ENCODE results near the gene COL4A2.
"Not testable (repeated sequence)": the region's sequence is repeated elsewhere in the genome, so short reads cannot be mapped to it uniquely, and the experiment has no call there.

The COL4A2 gene

DNA sequence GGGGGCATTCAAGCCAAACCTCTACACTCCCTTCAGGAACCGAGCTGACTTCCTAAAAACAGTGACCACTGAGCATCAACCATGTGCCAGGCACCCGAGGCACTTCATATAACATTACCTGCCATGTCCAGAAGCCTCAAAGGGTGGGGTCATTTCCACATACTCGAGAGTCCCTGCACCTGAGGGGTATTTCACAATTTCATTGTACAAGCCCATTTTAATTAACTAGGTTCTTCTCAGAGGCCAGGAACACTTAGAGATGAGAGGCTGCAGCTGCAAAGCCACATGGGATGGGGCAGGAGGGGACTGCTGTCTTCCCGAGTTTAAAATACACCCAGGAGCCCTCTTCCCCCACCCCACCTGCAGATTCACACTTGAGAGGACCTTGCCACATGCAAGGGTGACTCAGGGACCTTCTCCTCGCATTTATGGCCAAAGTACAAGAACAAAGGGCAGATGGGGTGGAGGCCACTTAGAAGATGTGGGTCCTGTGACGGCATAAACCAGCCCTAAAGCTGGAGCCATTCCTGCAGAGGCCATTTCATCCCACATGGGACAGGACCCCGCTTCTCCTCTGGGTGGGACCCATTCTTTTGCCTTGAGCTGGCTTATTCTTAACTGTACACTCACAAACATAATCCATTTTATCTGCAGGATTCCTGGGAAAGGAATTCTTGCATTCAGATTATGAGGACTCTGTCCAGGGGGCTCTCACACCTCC, 210.6 kb downstream of the COL4A2 start:
- DNase-seq (ENCODE audit: low read depth in 2 of 2): no peak

DNA sequence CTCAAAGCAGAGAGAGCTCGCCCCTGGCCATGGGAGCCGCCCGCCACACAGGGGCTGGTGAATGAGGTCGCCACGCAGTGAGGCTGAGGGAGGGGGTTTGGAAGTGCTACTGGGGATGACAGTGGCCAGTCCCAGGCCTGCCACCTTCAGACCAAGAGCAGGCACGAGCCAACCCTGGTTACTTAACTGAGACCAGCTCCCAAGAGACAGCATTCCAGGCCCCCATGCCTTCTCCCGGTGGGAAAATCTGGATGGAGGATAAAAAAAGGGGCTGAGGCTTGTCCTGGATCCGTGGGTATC, 211.1 kb downstream of the COL4A2 start:
- no peak for DNase-seq (ENCODE audit: low read depth in 2 of 2)

DNA sequence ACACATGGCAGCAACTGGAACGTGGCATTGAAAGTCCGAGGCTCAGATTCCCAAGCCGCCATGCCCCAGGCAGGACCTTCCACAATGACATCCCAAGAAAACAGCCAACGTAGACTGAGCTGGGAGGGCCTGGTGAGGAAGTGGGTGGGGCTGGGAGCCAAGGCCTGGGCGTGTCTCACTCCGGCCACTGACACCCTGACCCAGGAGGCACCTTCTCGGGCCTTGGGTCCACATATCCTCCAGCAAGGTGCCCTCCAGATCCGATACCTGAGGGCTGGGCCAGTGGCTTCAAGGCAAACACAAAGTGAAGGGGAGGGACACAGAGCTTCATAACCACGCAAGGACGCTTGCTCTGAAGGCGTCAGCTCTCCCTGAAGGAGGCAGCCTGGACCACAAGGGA, 211.5 kb downstream of the COL4A2 start:
- DNase-seq (ENCODE audit: low read depth in 2 of 2): no peak

DNA sequence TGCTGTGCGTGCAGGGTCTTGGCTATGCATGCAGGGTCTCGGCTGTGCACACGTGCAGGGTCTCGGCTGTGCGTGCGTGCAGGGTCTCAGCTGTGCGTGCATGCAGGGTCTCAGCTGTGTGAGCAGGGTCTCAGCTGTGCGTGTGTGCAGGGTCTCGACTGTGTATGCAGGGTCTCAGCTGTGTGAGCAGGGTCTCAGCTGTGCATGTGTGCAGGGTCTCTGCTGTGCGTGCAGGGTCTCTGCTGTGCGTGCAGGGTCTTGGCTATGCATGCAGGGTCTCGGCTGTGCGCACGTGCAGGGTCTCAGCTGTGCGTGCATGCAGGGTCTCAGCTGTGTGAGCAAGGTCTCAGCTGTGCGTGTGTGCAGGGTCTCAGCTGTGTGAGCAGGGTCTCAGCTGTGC, 212.0 kb downstream of the COL4A2 start:
- DNase-seq (ENCODE audit: low read depth in 2 of 2): no peak

DNA sequence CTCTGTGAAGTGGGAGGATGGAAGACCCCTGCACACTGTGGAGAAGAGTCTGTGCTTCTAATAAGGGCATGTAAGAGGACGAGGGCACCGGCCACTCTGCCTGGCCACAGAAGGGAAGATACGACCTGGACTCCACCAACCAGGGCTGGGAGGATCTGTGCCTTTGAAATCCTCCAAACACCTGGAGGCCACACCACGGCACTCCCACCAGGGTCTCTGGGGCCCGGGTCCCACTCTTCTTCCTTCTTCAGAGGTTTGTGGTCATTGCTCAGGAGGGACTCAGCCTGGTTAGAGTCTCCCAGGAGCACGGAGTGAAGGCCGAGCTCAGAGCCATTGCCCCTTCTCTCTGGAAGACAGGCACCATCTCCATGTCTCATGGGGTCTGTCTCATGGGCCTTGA, 212.4 kb downstream of the COL4A2 start:
- DNase-seq (ENCODE audit: low read depth in 2 of 2): no peak

DNA sequence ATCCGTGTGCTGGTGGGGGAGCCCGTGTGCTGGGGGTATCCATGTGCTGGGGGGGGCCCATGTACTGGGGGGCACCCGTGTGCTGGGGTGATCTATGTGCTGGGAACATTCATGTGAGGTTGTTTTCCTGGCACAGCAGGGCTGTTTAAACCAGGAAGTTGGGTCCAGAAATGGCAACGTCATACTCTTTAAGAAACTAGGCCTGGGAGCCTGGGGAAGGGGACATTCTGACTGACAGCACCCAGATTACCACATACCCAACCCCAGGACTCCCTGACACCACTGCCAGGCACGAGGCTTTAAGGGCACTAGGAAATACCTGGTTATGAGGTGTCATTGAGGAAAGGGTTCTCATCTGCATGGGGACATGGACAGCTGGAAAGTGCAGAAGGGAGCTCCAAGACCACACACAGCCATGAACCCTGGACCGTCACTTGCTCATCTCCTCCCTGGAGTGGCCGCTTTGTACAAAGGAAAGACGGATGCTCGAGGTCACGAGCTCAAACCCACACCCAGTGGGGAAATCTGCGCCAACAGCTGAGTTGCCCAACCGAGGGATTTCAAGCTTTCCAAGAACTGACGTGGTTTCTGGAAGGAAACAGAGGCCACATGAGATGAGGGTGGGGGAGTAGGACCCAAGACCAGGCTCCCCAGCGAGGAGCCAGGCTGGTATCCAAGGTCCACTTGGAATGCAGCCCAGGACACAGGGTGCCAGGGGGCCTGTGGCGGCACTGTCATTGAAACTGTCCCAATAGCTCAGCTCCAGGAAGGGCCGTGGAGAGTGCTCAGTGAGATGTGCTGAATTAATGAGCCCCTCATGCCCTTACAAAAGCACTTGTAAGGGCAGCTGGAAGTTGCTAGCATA, 213.6 kb downstream of the COL4A2 start:
- DNase-seq (ENCODE audit: low read depth in 2 of 2): no peak

DNA sequence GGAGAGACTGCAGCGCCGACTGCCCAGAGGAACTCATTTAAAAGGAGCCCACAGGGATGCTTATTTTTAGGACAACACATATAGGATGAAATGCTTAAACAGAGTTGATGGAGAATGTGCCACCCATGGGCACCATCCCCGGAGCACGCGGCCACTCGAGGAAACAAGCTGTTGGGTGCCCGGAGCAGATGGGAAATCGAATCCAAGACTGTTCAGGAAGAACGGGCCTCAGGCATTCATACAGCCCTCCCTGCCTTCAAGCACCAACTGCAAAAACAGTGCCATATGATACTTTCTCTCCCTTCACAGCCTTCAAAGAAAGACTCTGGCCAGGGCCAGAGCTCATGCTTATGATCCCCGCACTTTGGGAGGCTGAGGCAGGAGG, 214.2 kb downstream of the COL4A2 start:
- no peak for DNase-seq (ENCODE audit: low read depth in 2 of 2)

DNA sequence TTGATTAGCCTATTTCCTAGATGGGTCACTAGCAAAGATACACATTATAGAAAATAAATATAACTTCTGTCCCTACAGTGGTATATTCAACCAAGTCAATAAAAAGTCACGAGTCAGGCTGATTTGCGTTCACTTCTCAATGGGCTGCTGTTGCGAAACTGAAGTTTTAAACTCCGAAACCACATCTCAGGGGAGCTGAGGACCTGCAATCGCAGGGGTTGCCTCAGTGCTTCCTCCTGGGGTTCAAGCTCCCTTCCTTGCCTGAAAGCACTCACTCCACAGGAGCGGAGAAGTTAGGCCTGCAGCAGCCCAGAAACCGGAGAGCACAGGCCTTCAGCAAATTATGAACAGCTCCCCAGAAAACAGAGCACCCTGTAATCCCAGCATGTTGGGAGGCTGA, 214.9 kb downstream of the COL4A2 start:
- DNase-seq (ENCODE audit: low read depth in 2 of 2): no peak

DNA sequence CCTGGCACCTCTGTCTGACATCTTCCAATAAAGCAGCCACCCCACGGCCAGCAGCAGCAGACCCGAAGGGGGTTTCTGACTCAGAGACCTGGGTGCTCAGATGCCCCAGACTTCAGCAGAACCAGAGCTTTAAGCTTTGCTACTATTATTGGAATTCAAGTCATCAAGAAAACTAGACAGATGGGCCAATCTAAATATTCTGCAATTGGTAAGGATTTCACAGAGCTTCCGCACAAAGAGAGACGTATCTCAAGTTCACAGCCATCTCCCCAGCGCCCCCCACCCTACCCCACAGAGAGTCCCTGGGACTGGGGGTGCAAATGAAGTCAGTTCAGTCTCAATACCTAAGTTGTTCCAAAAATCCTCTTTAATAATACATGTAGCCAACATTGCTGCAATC, 215.6 kb downstream of the COL4A2 start:
- no peak for DNase-seq (ENCODE audit: low read depth in 2 of 2)

DNA sequence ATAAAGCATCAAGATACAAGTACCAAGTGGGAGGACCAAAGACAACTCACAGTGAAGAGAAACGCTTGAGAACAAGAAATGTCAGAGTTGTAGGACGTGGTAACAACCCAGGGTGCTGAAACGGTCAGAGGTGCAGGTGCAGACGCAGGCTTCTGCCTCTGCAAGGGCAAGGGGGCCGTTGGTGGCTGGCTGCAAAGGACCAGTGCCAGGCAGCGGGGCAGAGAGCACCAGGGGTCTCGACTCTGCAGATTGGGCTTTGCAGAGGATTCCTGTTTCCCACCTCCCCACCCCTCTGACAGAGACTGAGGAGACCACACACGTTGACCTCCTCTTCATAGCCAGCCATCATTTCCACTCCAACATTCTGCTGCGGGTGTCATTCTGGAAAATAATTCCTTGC, 216.1 kb downstream of the COL4A2 start:
- DNase-seq (ENCODE audit: low read depth in 2 of 2): no peak

DNA sequence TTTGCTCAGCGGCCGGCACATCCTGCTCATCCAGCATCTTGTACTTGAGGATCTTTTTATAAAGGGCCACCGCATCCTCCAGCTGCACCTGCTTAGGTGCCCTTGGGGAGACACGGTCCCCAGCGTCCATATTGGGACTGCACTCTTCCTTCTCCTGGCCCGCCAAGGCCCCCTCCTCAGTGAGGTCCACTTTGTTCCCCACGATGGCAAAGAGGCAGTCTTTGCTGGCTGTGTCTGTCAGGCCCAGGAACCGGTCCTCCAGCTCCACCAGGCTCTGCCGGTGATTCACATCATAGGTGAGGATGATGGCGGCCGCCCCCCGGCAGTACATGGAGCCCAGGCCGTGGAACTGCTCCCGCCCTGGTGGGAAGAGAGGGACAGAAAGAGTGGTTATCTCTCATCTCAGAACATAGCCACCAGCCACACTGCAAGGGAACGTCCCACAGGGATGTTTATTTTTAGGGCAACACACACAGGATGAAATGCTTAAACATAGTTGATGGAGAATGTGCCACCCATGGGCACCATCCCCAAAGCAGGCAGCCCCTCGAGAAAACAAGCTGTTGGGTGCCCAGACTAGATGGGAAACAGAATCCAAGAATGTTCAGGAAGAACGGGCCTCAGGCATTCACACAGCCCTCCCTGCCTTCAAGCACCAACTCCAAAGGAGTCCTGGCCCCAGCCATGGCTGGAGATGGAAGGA, 216.9 kb downstream of the COL4A2 start:
- DNase-seq (ENCODE audit: low read depth in 2 of 2): no peak

DNA sequence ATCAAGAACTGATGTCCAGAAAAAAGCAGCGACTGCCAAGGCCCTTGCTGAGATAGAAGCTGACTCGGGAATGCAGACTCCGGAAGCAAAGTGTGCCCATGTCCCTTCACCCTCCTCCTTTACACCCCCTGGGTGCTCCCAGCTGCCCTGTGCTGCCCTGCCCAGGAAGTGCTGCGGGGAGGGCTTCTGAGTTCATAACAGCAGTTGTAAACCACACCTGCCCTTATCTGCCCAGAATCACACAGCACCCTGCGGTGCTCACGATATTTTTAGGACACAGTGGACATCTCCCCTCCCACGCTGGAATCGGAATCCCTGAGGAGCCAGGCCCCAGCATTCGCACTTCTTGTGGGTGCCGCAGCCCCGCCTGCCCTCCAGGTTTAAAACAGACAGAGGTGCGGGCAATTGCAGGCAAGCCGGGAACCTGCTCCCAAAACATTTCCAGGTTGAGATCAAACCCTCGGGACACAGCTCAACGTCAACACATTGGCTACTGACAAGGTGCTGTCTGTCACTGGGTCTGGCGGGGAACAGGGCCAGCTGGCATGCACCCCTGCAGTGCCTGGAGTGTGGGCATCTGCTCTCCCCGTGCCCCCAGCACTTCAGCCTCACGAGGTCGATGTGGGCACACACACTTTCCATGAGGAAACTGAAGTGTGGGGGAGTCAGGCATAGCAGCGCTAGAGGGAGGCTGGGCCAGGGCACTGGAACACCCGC, 217.6 kb downstream of the COL4A2 start:
- no peak for DNase-seq (ENCODE audit: low read depth in 2 of 2)

DNA sequence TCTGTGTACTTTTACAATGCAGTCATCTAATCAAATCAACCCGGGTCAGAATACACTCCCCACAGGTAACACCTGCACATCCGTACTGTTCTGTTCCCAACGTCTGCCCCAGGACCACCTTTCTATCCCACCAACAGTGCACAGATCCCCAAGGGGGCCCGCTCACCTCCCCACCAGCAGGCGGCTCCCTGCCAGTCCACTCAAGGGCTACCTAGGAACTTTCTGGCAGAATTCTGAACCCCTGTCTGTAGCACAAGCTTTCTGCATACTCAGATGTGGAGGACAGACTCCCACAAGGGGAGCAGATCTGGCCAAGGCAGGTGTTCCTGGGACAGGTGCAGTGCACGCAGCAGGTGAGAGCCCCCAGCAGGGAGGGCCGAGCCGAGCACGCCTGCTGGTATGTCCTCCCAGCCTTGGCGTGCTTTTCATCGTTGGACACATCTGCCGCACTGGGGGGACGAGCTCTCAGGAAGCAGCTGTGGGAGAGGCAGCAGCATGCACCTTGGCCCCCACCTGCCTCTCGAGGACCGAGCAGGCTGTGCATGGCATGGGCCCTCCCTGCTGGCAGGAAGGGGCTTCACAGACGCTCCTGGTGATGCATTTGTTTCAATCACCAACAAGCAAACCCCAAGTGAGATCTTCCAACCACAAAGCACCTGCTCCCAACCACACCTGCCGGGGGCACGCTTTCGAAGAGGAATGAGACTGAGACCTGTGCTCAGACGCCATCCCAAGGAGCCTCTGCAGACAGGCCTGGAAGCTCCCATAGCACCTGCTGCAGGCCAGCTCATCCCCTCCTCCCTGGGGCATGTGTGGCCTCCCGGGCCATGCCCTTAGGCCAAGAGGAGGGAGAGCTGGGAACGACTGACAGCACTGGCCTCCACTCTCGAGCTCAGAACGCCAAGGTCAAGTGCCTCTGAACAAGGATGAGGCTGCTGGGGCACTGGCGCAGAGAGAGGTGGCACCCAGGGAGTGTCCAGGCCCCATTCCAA, 218.5 kb downstream of the COL4A2 start:
- no peak for DNase-seq (ENCODE audit: low read depth in 2 of 2)

DNA sequence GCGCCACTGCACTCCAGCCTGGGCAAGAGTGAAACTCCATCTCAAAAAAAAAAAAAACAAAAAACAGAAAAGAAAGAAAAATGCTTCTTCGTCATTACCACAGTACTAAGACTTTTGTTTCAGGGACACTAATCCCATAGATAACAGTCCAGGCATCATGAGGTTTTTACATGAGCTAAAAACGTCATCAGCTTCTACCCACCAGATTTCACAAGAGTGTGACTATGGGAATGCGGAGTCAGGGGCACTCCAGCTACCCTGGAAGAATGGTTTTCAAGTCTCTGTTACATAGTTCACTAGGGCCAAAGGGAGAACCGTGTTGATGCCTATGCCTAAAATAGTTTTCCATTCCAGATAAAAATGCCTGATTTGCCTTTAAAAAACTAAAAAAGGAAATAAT, 221.3 kb downstream of the COL4A2 start:
- no peak for DNase-seq (ENCODE audit: low read depth in 2 of 2)

DNA sequence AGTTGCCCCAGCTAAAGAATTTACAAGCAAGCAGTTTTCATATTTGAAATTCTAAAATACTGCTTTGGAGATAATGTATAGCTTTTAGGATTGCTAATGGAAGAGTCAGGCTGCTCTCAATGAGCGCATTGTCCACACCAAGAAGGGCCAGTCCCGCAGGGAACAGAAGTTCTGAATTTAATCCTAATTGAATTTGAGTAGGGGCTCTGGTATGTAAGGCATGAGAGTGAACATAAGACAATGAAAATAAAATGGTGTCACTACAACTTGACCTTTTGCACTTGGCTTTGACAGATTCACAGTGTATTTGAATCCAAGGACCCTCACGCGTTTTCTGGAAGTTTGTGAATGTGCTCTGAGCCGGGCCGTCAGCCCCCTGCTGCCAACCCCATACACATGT, 221.8 kb downstream of the COL4A2 start:
- no peak for DNase-seq (ENCODE audit: low read depth in 2 of 2)

DNA sequence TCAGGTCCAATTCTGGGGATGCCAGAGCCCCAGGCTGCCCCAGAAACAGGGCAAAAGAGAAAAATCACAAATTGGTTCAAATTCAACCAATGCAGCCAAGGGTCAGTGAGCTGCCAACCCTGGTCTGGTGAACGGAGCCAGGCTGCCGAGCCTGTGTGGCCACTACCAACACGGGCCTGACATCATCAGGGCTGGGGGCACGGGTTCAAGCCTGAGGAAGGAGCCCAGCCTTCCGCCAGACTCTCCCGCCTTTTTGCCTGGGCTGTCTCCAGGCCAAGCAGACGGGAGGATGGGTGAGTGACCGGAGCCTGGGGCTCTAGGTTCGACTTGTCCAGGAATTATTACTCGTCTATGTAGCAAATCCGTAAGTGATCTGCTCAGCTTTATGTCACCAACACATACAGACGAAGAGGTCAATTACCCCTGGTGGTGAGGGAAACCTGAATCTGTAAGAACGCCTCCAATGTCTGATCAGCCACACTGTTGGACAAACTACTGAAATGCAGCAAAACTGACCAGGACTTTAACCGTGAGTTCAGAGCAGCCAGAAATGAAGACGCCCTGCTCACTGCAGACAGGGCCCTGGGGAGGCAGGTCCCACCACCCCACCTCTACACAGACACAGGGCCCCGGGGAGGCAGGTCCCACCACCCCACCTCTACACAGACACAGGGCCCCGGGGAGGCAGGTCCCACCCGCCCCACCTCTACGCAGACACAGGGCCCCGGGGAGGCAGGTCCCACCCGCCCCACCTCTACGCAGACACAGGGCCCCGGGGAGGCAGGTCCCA, 222.6 kb downstream of the COL4A2 start:
- no peak for DNase-seq (ENCODE audit: low read depth in 2 of 2)

DNA sequence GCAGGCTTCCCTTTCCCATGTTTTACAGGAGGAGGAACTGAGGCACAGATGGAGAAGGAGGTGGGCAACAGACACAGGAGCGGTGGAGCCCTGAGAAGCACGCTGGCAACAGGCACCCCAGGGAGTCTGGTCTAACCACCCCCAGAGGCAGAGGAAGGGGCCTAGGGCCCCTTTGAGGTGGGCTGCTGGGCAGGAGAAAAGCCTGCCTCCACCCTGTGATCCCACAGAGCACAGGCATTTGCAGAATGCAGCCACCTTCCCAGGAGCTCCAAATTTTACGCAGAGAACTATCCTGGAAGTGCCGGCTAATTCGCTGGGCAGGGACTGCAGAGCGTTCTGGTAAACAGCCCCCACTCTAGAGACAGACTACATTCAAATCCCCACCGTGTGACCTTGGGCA, 224.0 kb downstream of the COL4A2 start:
- DNase-seq (ENCODE audit: low read depth in 2 of 2): no peak

DNA sequence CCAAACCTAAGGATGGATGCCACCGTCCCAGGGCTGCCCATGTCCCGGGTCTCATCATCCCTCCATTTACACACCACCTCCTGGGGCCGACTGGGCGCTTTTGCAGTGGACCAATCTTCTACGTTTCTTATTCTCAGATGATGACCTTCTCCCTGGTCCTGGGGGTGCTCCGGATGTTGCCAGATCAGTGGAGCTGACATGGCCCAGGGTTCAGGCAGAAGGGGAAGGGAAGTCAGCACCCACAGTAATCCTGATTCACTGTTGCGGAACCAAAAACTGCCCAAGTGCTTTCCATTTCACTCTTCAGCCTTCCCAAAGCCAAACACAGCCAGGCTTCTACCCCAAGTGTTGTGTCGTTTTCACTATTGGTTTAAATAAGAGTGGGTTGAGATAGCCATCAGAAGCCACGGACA, 224.6 kb downstream of the COL4A2 start:
- DNase-seq (ENCODE audit: low read depth in 2 of 2): no peak

DNA sequence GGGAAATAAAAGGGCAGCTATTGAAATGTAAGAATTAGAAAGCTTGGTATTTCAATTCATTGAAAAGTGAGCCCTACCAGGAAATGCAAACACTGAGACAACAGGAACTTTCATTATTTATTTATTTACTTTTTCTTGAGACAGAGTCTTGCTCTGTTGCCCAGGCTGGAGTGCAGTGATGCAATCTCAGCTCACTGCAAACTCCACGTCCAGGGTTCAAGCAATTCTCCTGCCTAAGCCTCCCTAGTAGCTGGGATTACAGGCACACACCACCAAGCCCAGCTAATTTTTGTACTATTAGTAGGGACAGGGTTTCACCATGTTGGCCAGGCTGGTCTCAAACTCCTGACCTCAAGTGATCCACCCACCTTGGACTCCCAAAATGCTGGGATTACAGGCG, 225.2 kb downstream of the COL4A2 start:
- not testable (repeated sequence) for DNase-seq (ENCODE audit: low read depth in 2 of 2)

Measured in stimulated activated CD4-positive, alpha-beta T cell treated with anti-CD3 and anti-CD28 coated beads, Interleukin-12 subunit alpha, Interleukin-12 subunit beta, amount 100 ng/mL, for 24 hours (primary cell).